ENCODE measurements around the gene MSRB1. TPM values are rescaled to one million over a fixed set of nuclear protein-coding genes. Genes with fewer than 3 reads are reported as not detected.

The MSRB1 gene
- total RNA-seq, 5 donors from 2014 or later (not counting 1 experiment from before 2014, with no cell fraction given) = 5.6 to 11.9 (median 9.6) TPM

GRCh38 chr16:1975432-1976215 is 32.6 kb upstream of the MSRB1 start:
- no peak overlapping the region for H3K27ac Mint-ChIP-seq
- Histone ChIP-seq H3K27me3 (replicated peaks in 1 of 2; ENCODE audit: control insufficient read depth in 2 of 2, extremely low read depth in 1 of 2, insufficient read depth in 2 of 2, low read length in 1 of 2) (peaks cover 0 to 74% of the 10 kb centered on the region in 2 experiments), H3K9me3 (no peaks in the 10 kb centered on the region), H3K4me3 (ENCODE audit: control insufficient read depth in 1 of 2, extremely low read depth in 1 of 2, low read length in 1 of 2) (no peak overlapping the region), H3K27ac (ENCODE audit: low read length) (no peak overlapping the region), H3K36me3 (ENCODE audit: control insufficient read depth in 2 of 2, extremely low read depth in 1 of 2, insufficient read depth in 1 of 2, low read length in 1 of 2) (peaks cover 17 to 38% of the 10 kb centered on the region in 2 donors), H3K4me1 (ENCODE audit: control insufficient read depth in 1 of 2, extremely low read depth in 1 of 2, insufficient read depth in 2 of 2, low read length in 2 of 2) (peaks cover 2 to 42% of the 10 kb centered on the region in 2 experiments)
- H3K4me3 Mint-ChIP-seq = peak overlapping the region in 1 of 3 donors; percentile 6
- POLR2A ChIA-PET = no interaction called here
- peaks cover 20% of the 10 kb centered on the region for H3K36me3 Mint-ChIP-seq
- no peaks in the 10 kb centered on the region for H3K9me3 Mint-ChIP-seq
- WGBS (ENCODE audit: insufficient coverage) = 97% methylated on average over 18 of the region's 33 CpGs
- peaks cover 0 to 9% of the 10 kb centered on the region in 2 donors for H3K27me3 Mint-ChIP-seq
- DNase-seq (no peak), ATAC-seq (replicated peaks in 1 of 4) (no peak)
- H3K4me1 Mint-ChIP-seq = peaks cover 18 to 24% (median 23%) of the 10 kb centered on the region in 3 donors
- CTCF ChIA-PET = interaction anchor here in 1 of 2 donors (0.5 kb wide), 1 partner anchor 202 kb away, joined by 3 read pairs; no protein-coding TSS in a partner anchor

DNA sequence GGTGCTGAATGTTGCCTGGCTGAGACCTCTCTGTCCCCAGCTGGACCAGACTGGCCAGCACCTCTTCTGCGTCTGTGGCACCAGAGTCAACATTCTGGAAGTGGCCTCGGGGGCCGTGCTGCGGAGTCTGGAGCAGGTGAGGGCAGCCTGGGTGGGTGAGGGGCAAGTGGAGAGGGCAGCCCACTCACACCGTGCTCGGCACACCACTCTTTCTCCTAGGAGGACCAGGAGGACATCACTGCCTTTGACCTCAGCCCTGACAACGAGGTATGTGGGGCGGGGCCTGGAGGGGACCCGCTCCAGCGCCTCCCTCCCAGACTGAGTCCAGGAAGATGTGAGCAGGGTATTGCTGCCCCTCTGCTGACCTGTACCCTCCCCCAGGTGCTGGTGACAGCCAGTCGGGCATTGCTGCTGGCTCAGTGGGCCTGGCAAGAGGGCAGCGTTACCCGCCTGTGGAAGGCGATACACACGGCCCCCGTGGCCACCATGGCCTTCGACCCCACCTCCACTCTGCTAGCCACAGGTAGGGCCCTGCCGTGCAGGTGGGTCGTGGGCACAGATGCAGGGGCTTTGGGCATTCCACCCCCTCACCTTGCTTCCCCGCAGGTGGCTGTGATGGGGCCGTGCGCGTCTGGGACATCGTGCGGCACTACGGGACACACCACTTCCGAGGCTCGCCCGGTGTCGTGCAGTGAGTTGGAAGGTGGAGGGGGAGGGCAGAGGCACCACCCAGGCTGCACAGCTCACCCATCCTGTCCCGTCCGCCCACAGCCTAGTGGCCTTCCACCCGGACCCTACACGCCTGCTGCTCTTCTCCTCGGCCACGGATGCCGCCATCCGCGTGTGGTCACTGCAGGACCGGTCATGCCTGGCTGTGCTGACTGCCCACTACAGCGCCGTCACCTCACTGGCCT is 31.4 kb upstream of the MSRB1 start:
- peaks cover 17 to 38% of the 10 kb centered on the region in 2 donors for H3K36me3 ChIP-seq (ENCODE audit: control insufficient read depth in 2 of 2, extremely low read depth in 1 of 2, insufficient read depth in 1 of 2, low read length in 1 of 2)
- peak overlapping the region; percentile 28 to 99 (median 41) for H3K4me3 Mint-ChIP-seq
- peaks cover 20% of the 10 kb centered on the region for H3K36me3 Mint-ChIP-seq
- H3K9me3 Mint-ChIP-seq = no peaks in the 10 kb centered on the region
- no peaks in the 10 kb centered on the region for H3K9me3 ChIP-seq
- DNase-seq (no peak), ATAC-seq (replicated peaks in 1 of 4) (no peak)
- H3K4me1 ChIP-seq (ENCODE audit: control insufficient read depth in 1 of 2, extremely low read depth in 1 of 2, insufficient read depth in 2 of 2, low read length in 2 of 2) = peaks cover 2 to 34% of the 10 kb centered on the region in 2 experiments
- CTCF ChIA-PET = no interaction called here
- peaks cover 0 to 4% of the 10 kb centered on the region in 2 donors for H3K27me3 Mint-ChIP-seq
- H3K4me1 Mint-ChIP-seq = peaks cover 18 to 23% (median 21%) of the 10 kb centered on the region in 3 donors
- 94% methylated on average over 27 of the region's 42 CpGs for WGBS (ENCODE audit: insufficient coverage)
- POLR2A ChIA-PET = no interaction called here
- no peak overlapping the region for H3K27ac Mint-ChIP-seq
- no peak overlapping the region for H3K4me3 ChIP-seq (ENCODE audit: control insufficient read depth in 1 of 2, extremely low read depth in 1 of 2, low read length in 1 of 2)
- peaks cover 0 to 62% of the 10 kb centered on the region in 2 experiments for H3K27me3 ChIP-seq (replicated peaks in 1 of 2; ENCODE audit: control insufficient read depth in 2 of 2, extremely low read depth in 1 of 2, insufficient read depth in 2 of 2, low read length in 1 of 2)
- H3K27ac ChIP-seq (ENCODE audit: low read length) = no peak overlapping the region

DNA sequence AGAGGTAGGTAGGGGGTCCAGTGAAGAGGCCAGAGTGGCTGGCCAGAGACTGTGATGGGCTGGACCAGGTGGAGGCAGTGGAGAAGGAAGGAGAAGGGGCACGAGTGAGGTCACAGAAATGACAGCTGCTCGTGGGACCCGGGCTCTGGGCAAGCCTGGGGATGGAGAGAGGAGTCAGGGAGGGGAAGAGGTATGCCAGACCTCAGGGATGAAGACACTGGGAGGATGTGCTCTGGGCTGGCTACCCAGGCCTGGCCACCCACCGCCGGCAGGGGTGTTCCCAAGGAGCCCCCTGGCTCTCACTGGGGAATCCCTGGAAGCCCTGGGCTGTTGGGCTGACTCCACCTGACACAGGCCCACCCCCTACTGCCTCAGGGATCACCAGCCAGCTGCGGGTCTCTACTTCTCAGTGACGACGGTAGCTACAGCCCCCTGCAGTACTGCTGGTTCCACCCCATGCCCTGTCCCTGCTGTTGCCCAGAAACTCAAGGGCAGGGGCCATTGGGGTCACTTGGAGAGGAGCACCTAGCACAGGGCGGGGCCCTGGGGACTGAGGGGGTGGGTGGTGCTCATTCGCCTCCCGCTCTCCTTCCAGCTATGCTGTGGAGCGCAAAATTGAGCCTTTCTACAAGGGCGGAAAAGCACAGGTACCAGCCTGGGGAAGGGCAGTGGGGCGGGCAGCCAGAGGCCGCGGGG is 30.6 kb upstream of the MSRB1 start:
- Histone ChIP-seq H3K36me3 (ENCODE audit: control insufficient read depth in 2 of 2, extremely low read depth in 1 of 2, insufficient read depth in 1 of 2, low read length in 1 of 2) (peaks cover 17 to 38% of the 10 kb centered on the region in 2 donors), H3K4me1 (ENCODE audit: control insufficient read depth in 1 of 2, extremely low read depth in 1 of 2, insufficient read depth in 2 of 2, low read length in 2 of 2) (peaks cover 2 to 32% of the 10 kb centered on the region in 2 experiments), H3K4me3 (ENCODE audit: control insufficient read depth in 1 of 2, extremely low read depth in 1 of 2, low read length in 1 of 2) (no peak overlapping the region), H3K9me3 (no peaks in the 10 kb centered on the region), H3K27me3 (replicated peaks in 1 of 2; ENCODE audit: control insufficient read depth in 2 of 2, extremely low read depth in 1 of 2, insufficient read depth in 2 of 2, low read length in 1 of 2) (peaks cover 0 to 58% of the 10 kb centered on the region in 2 experiments), H3K27ac (ENCODE audit: low read length) (no peak overlapping the region)
- no peak for ATAC-seq (replicated peaks in 1 of 4)
- ChIA-PET POLR2A (no interaction called here), CTCF (no interaction called here)
- Mint-ChIP-seq H3K4me3 (peak overlapping the region in 2 of 3 donors; percentile 28 to 99), H3K4me1 (peaks cover 18 to 23% (median 21%) of the 10 kb centered on the region in 3 donors), H3K27ac (no peak overlapping the region), H3K27me3 (peaks cover 0 to 4% of the 10 kb centered on the region in 2 donors), H3K36me3 (peaks cover 20% of the 10 kb centered on the region), H3K9me3 (no peaks in the 10 kb centered on the region)
- DNase-seq = no peak
- WGBS (ENCODE audit: insufficient coverage) = 87% methylated on average over 13 of the region's 16 CpGs

- H3K4me1 ChIP-seq (ENCODE audit: control insufficient read depth in 1 of 2, extremely low read depth in 1 of 2, insufficient read depth in 2 of 2, low read length in 2 of 2) = peaks cover 2 to 32% of the 10 kb centered on the region in 2 experiments
- peaks cover 18% of the 10 kb centered on the region for H3K36me3 Mint-ChIP-seq
- no peaks in the 10 kb centered on the region for H3K9me3 Mint-ChIP-seq
- H3K9me3 ChIP-seq = no peaks in the 10 kb centered on the region
- no peak overlapping the region for H3K27ac Mint-ChIP-seq
- H3K27me3 ChIP-seq (replicated peaks in 1 of 2; ENCODE audit: control insufficient read depth in 2 of 2, extremely low read depth in 1 of 2, insufficient read depth in 2 of 2, low read length in 1 of 2) = peaks cover 0 to 47% of the 10 kb centered on the region in 2 experiments
- ChIA-PET CTCF (no interaction called here), POLR2A (no interaction called here)
- peak overlapping the region; percentile 72 to 73 for H3K4me3 ChIP-seq (ENCODE audit: control insufficient read depth in 1 of 2, extremely low read depth in 1 of 2, low read length in 1 of 2)
- peaks cover 0 to 4% of the 10 kb centered on the region in 2 donors for H3K27me3 Mint-ChIP-seq
- DNase-seq (no peak), ATAC-seq (replicated peaks in 1 of 4) (no peak)
- peaks cover 18 to 23% (median 21%) of the 10 kb centered on the region in 3 donors for H3K4me1 Mint-ChIP-seq
- no peak overlapping the region for H3K27ac ChIP-seq (ENCODE audit: low read length)
- H3K36me3 ChIP-seq (ENCODE audit: control insufficient read depth in 2 of 2, extremely low read depth in 1 of 2, insufficient read depth in 1 of 2, low read length in 1 of 2) = peaks cover 13 to 32% of the 10 kb centered on the region in 2 donors
- H3K4me3 Mint-ChIP-seq = peak overlapping the region; percentile 92 to 99 (median 95)
- WGBS (ENCODE audit: insufficient coverage) = 1% methylated on average over 22 of the region's 22 CpGs
Observed at GRCh38 chr16:1972490-1972877, 29.5 kb upstream of the MSRB1 start.

GRCh38 chr16:1971796-1972489 is 28.9 kb upstream of the MSRB1 start, which contains the start of gene TBL3:
TSS of gene TBL3 (plus strand) at chr16:1972053. CDS start at chr16:1972165, 112 bp downstream.
- Histone ChIP-seq H3K36me3 (ENCODE audit: control insufficient read depth in 2 of 2, extremely low read depth in 1 of 2, insufficient read depth in 1 of 2, low read length in 1 of 2) (peaks cover 13 to 28% of the 10 kb centered on the region in 2 donors), H3K27me3 (replicated peaks in 1 of 2; ENCODE audit: control insufficient read depth in 2 of 2, extremely low read depth in 1 of 2, insufficient read depth in 2 of 2, low read length in 1 of 2) (peaks cover 0 to 41% of the 10 kb centered on the region in 2 experiments), H3K4me3 (ENCODE audit: control insufficient read depth in 1 of 2, extremely low read depth in 1 of 2, low read length in 1 of 2) (peak within 1 kb of the TSS; percentile 72 to 73), H3K4me1 (ENCODE audit: control insufficient read depth in 1 of 2, extremely low read depth in 1 of 2, insufficient read depth in 2 of 2, low read length in 2 of 2) (peaks cover 2 to 32% of the 10 kb centered on the region in 2 experiments), H3K27ac (ENCODE audit: low read length) (peak within 1 kb of the TSS; percentile 85), H3K9me3 (no peaks in the 10 kb centered on the region)
- H3K36me3 Mint-ChIP-seq = peaks cover 16% of the 10 kb centered on the region
- POLR2A ChIA-PET = no interaction called here
- CTCF ChIA-PET = interaction anchor here in 1 of 2 donors (1.0 kb wide), 1 partner anchor 13 kb away, joined by 4 read pairs; the partner anchor contains the start of gene NDUFB10
- peak; percentile 92 to 98 (median 95) for DNase-seq
- H3K4me1 Mint-ChIP-seq = peaks cover 18 to 23% (median 21%) of the 10 kb centered on the region in 3 donors
- H3K27me3 Mint-ChIP-seq = peaks cover 0 to 4% of the 10 kb centered on the region in 2 donors
- under 1% methylated on average over 76 of the region's 78 CpGs for WGBS (ENCODE audit: insufficient coverage)
- peak; percentile 95 to 97 (median 96) for ATAC-seq (replicated peaks in 1 of 4)
- H3K4me3 Mint-ChIP-seq = peak within 1 kb of the TSS; percentile 92 to 99 (median 95)
- no peaks in the 10 kb centered on the region for H3K9me3 Mint-ChIP-seq
- peak within 1 kb of the TSS; percentile 99 to 100 for H3K27ac Mint-ChIP-seq

Measured in T-cell (primary cell).